ENCODE measurements around the gene SPRYD7.
"Not testable (repeated sequence)": the region's sequence is repeated elsewhere in the genome, so short reads cannot be mapped to it uniquely, and the experiment has no call there.

The SPRYD7 gene

DNA sequence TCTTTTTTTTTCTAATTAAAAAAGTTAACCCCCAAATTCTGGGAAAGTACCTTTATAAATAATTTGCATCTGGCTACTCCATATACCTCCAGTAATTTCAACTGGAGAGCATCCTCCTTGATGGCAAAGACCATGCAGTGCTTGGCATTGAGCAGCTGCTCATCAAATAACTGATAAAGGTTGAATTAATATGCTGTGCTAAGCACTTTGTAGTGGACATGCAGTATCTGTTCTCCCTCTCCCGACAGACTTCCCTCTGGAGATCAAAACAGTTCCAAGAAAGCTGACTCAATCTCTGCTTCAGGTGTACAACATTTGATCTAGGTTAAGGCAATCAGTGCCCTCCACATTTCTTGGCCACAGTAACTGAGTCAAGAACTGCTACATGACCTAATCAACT is 3.3 kb downstream of the SPRYD7 start:
- DNase-seq: no peak

DNA sequence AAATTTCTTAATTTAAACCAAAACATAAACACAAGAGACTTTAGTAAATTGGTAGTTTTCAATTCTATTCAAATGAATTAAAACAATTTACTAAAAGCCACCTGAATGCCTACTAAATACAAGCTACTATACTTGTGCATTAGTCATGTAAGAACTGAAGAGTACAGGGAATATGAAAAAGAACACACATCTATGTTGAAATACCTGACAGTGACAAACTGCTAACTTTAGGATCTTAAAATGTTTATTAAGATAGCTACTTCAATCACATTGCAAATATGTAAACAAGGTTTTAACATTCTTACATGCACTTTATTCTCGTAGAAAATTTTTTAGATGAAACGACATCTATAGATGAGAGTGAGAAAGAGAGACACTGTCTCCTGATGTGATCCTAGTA is 4.1 kb downstream of the SPRYD7 start:
- DNase-seq: no peak

- DNase-seq: no peak
Observed at GRCh38 chr13:49927755-49928154, 8.4 kb downstream of the SPRYD7 start.

- no peak for DNase-seq
Observed at GRCh38 chr13:49925881-49926418, 10.2 kb downstream of the SPRYD7 start.

DNA sequence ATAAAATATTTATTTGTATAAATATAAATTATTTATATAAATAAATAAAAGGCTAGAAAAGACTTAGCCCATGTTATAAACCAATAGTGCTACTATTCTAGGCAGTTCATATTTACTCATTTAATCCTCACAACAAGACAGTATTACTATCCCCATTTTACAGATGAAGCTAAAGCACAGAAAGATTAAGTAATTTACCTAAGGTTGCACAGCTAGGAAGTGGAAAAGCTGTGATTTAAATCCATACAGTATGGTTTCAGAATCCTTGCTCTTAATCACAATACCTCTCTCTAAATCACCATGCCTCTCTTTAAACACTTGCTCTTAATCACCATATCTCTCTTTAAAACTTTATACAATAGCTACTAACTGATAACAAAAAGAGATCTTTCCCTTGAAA is 13.8 kb downstream of the SPRYD7 start:
- no peak for DNase-seq

- DNase-seq: not testable (repeated sequence)
Observed at GRCh38 chr13:49920969-49921368, 15.2 kb downstream of the SPRYD7 start.

DNA sequence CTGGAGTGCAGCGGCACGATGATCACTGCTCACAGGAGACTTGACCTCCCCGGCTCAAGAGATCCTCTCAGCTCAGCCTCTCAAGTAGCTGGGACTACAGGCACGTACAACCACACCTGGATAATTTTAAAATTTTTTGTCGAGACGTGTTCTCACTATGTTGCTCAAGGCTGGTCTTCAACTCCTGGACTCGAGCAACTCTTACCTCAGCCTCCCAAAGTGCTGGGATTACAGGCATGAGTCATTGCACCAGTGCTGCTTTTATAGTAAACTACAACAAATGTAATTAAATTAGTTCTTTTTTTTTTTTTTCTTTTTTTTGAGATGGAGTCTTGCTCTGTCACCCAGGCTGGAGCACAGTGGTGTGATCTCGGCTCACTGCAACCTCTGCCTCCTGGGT is 18.0 kb downstream of the SPRYD7 start:
- not testable (repeated sequence) for DNase-seq

DNA sequence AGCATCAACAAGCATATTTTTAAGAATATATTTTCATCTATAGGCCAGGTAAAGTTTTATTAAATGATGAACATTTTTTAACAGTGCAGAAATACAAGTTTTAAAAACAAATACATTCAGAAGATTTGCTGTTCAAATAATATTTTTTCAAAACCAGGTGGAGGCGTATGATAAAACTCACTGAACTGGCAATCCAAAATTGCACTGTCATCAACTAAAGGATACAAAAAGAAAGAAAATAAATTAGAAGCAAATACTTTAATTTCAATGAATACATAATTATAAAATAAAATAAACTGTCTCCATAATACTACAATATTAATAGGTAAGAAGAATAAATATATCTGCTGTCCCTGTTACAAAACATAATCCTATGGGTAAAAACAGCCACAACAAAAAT is 21.2 kb downstream of the SPRYD7 start:
- DNase-seq: no peak

GRCh38 chr13:49908637-49909036 is 27.5 kb downstream of the SPRYD7 start:
- DNase-seq: no peak

- no peak for DNase-seq
Observed at GRCh38 chr13:49904729-49905456, 31.2 kb downstream of the SPRYD7 start.

- DNase-seq: no peak
Observed at GRCh38 chr13:49898792-49899191, 37.3 kb downstream of the SPRYD7 start.

GRCh38 chr13:49897713-49898112 is 38.4 kb downstream of the SPRYD7 start:
- no peak for DNase-seq

GRCh38 chr13:49895826-49896225 is 40.3 kb downstream of the SPRYD7 start:
- no peak for DNase-seq

DNA sequence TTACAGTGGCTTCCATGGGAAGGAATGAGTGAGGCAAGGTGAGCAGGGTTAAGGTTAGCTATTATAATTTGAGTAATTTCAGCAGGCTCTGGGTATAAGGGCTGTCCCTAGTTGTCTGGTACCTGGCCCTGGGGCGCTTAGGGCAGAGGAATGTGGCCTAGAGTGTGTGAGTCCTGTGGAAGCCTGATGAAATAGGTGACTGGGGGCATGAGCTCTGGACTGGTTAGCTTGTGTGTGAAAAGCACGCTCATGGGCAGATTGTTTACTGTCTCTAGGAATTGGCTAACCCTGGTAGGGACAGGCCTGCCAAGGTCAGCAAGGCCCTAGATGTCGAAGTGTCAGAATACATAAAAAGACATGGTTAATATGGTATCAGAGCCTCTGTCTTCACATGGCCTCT is 42.5 kb downstream of the SPRYD7 start:
- DNase-seq: no peak

- no peak for DNase-seq
Observed at GRCh38 chr13:49890376-49890775, 45.8 kb downstream of the SPRYD7 start.

- DNase-seq: no peak
Observed at GRCh38 chr13:49878682-49879081, 57.5 kb downstream of the SPRYD7 start.

- DNase-seq: peak in 1 of 5 experiments; percentile 10
Observed at GRCh38 chr13:49877629-49878218, 58.4 kb downstream of the SPRYD7 start.

- DNase-seq: no peak
Observed at GRCh38 chr13:49874430-49874829, 61.7 kb downstream of the SPRYD7 start.

GRCh38 chr13:49869519-49869918 is 66.6 kb downstream of the SPRYD7 start:
- DNase-seq: no peak

DNA sequence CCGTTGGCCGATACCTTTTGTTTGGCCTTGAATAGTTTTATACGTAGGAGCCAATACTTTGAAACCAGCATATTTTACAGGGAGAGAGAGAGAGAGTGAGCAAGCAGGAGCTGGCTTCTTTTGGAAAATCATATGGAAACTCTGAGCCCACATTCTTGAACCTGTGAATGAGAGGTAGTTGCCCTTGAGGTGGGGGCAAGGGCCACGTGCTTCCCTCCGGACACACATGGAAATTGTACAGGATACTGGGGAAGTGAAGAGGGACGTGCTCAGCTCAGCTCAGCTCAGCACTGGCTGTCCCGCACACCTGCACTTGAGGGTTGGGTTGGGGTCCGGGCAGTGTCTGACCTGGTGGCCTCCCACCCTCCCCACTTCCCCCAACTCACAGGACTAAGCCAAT is 68.3 kb downstream of the SPRYD7 start:
- DNase-seq: no peak

- no peak for DNase-seq
Observed at GRCh38 chr13:49865218-49865617, 70.9 kb downstream of the SPRYD7 start.

GRCh38 chr13:49864509-49864908 is 71.6 kb downstream of the SPRYD7 start:
- no peak for DNase-seq
